Central memory CD4-positive, alpha-beta T cell (primary cell): Measurements from ENCODE around the gene OR6X1.
"Not testable (repeated sequence)": the region's sequence is repeated elsewhere in the genome, so short reads cannot be mapped to it uniquely, and the experiment has no call there.

Experiments
- DNase-seq: peaks from one replicate; pipeline ENCODE4 v3.0.0; 2022

OR6X1 gene

GRCh38 chr11:123751781-123752180 lies 2.5 kb downstream of the OR6X1 start:
- DNase-seq = no peak

- not testable (repeated sequence) for DNase-seq
Measured at GRCh38 chr11:123748349-123748748, 6.0 kb downstream of the OR6X1 start.

GRCh38 chr11:123745764-123746451 lies 8.4 kb downstream of the OR6X1 start:
- DNase-seq = no peak

GRCh38 chr11:123742724-123743120 lies 11.6 kb downstream of the OR6X1 start:
- no peak for DNase-seq

- DNase-seq = no peak
Measured at GRCh38 chr11:123742031-123742723, 12.1 kb downstream of the OR6X1 start.

- peak; percentile 86 for DNase-seq
Measured at GRCh38 chr11:123741159-123742030, 12.9 kb downstream of the OR6X1 start, which contains the start of gene ZNF202. ZNF202 (minus strand) TSS chr11:123741660; CDS start chr11:123730888, 10,772 bp downstream.

GRCh38 chr11:123740787-123741158 lies 13.5 kb downstream of the OR6X1 start:
- no peak for DNase-seq

GRCh38 chr11:123738374-123738773 lies 15.9 kb downstream of the OR6X1 start:
- no peak for DNase-seq

- DNase-seq = no peak
Measured at GRCh38 chr11:123736769-123737168, 17.5 kb downstream of the OR6X1 start.

GRCh38 chr11:123729602-123730001 lies 24.7 kb downstream of the OR6X1 start:
- no peak for DNase-seq

- DNase-seq = no peak
Measured at GRCh38 chr11:123725995-123726655, 28.2 kb downstream of the OR6X1 start.

- no peak for DNase-seq
Measured at GRCh38 chr11:123719452-123719851, 34.9 kb downstream of the OR6X1 start.

GRCh38 chr11:123718469-123718868 lies 35.8 kb downstream of the OR6X1 start:
- DNase-seq = no peak

GRCh38 chr11:123718063-123718462 lies 36.3 kb downstream of the OR6X1 start:
- DNase-seq = no peak

GRCh38 chr11:123712627-123713026 lies 41.7 kb downstream of the OR6X1 start:
- not testable (repeated sequence) for DNase-seq

GRCh38 chr11:123707606-123708205 lies 46.6 kb downstream of the OR6X1 start:
- peak; percentile 21 for DNase-seq

GRCh38 chr11:123707206-123707605 lies 47.1 kb downstream of the OR6X1 start:
- DNase-seq = no peak

- no peak for DNase-seq
Measured at GRCh38 chr11:123704341-123704740, 50.0 kb downstream of the OR6X1 start.
